GM12878 (cell line): ENCODE data around the gene PSMD4. TPM values are rescaled to one million over a fixed set of nuclear protein-coding genes. Genes with fewer than 3 reads are reported as not detected.
A peak's percentile ranks its signal among the peaks of the same experiment; 100 is the strongest.

Experiments
- ATAC-seq: fragments of 200-7000 bp; cut with Tn5 transposase; 3 replicates; pipeline ENCODE4 v1.9.1; 2020; ENCODE audit warnings: mild to moderate bottlenecking, moderate library complexity
- BruUV-seq: library from RNA; stranded (reverse); fragments of 400-500 nt; replicated peaks from 2 replicates; lab custom pipeline; 2021; lab: Mats Ljungman, UMichigan
- CTCF ChIA-PET: fragments of 300-600 bp; sonication (Branson Sonifier 250); formaldehyde crosslinking; extraction: SDS; loops from one replicate; lab custom pipeline; 2021; ENCODE audit warnings: inconsistent platforms; lab: Yijun Ruan, JAX
- POLR2A ChIA-PET: fragments of 350-600 bp; formaldehyde crosslinking; extraction: SDS; loops from one replicate; lab custom pipeline; 2021; ENCODE audit warnings: inconsistent platforms; lab: Charles Lee
- RAD21 ChIA-PET: fragments of 300-600 bp; sonication (Branson Sonifier 250); formaldehyde crosslinking; loops from one replicate; lab custom pipeline; 2023; ENCODE audit warnings: antibody characterized with exemption; ENCODE audit not compliant: unreplicated experiment; lab: Charles Lee
- SMC1A ChIA-PET: fragments of 300-600 bp; sonication (Branson Sonifier 250); formaldehyde crosslinking; loops from one replicate; lab custom pipeline; 2023; ENCODE audit not compliant: unreplicated experiment, uncharacterized antibody; lab: Charles Lee
- DNase-seq: peaks from one replicate; pipeline ENCODE4 v3.0.0-alpha.2; 2011; ENCODE audit warnings: low read depth, low spot score
- FAIRE-seq: peaks from 3 replicates; lab custom pipeline; 2011; peaks lifted over from hg19 to GRCh38; lab: Jason Lieb, UNC
- H2AFZ ChIP-seq: 2 replicates; pipeline ENCODE4 v1.6.0; 2011; ENCODE audit warnings: low read depth, low read length, control low read depth; ENCODE audit not compliant: control insufficient read depth
- H3K27ac ChIP-seq: 2 replicates; pipeline ENCODE4 v1.5.1; 2011; ENCODE audit warnings: control low read depth; ENCODE audit not compliant: control insufficient read depth, insufficient read depth
- H3K27me3 ChIP-seq, 2 experiments: replicated peaks in 1 of 2; 2 replicates each; pipeline versions ENCODE4 v1.6.0 to v1.6.1; 2011; ENCODE audit warnings: low read length in 1 of 2; ENCODE audit not compliant: control insufficient read depth in 2 of 2, insufficient read depth in 2 of 2
- H3K36me3 ChIP-seq, 2 experiments: 2 replicates each; pipeline ENCODE4 v1.5.1; 2011; ENCODE audit warnings: low read length in 1 of 2; ENCODE audit not compliant: control insufficient read depth in 2 of 2, insufficient read depth in 2 of 2
- H3K4me1 ChIP-seq: 2 replicates; pipeline ENCODE4 v1.6.1; 2011; ENCODE audit warnings: mild to moderate bottlenecking, low read length, moderate library complexity, mixed read lengths; ENCODE audit not compliant: control insufficient read depth, insufficient read depth
- H3K4me2 ChIP-seq: 2 replicates; pipeline ENCODE4 v1.6.0; 2011; ENCODE audit warnings: control low read depth; ENCODE audit not compliant: control insufficient read depth, insufficient read depth
- H3K4me3 ChIP-seq: fragments of 200-600 bp; sonication (generic); 2 replicates; pipeline ENCODE4 v1.5.1; 2016
- H3K79me2 ChIP-seq: 2 replicates; pipeline ENCODE4 v1.6.0; 2011; ENCODE audit warnings: low read length; ENCODE audit not compliant: control insufficient read depth, insufficient read depth
- H3K9ac ChIP-seq: 2 replicates; pipeline ENCODE4 v1.8.0; 2011; ENCODE audit warnings: low read length, control low read depth, mixed read lengths; ENCODE audit not compliant: control insufficient read depth, insufficient read depth
- H3K9me3 ChIP-seq: replicated peaks from 3 replicates; pipeline ENCODE4 v1.5.1; 2011; ENCODE audit warnings: mild to moderate bottlenecking, low read length; ENCODE audit not compliant: control insufficient read depth, insufficient read depth
- H4K20me1 ChIP-seq: 2 replicates; pipeline ENCODE4 v1.6.0; 2011; ENCODE audit not compliant: control insufficient read depth, insufficient read depth
- E2F4 ChIP-seq: IDR thresholded peaks from 2 replicates; pipeline ENCODE4 v1.6.1; 2012; ENCODE audit warnings: low read depth, low read length, improper control_type of control experiment
- EZH2 ChIP-seq: IDR thresholded peaks from 2 replicates; pipeline ENCODE4 v1.6.1; 2012; ENCODE audit warnings: low read depth, mild to moderate bottlenecking, control low read depth, inconsistent platforms, low read length, borderline replicate concordance; ENCODE audit not compliant: control insufficient read depth
- NR2C1 ChIP-seq: fragments of 450-650 bp; IDR thresholded peaks from 2 replicates; pipeline ENCODE4 v1.6.1; 2017; ENCODE audit warnings: antibody characterized with exemption, mild to moderate bottlenecking, moderate library complexity
- RAD21 ChIP-seq: IDR thresholded peaks from 2 replicates; pipeline ENCODE4 v1.6.1; 2011; ENCODE audit warnings: mild to moderate bottlenecking, low read depth, low read length, moderate library complexity; ENCODE audit not compliant: insufficient read depth
- RFX5 ChIP-seq: IDR thresholded peaks from 2 replicates; pipeline ENCODE4 v1.6.1; 2011; ENCODE audit warnings: low read depth, low read length, improper control_type of control experiment
- SIX5 ChIP-seq: IDR thresholded peaks from 2 replicates; pipeline ENCODE4 v1.6.1; 2011; ENCODE audit warnings: mild to moderate bottlenecking, low read depth, low read length, moderate library complexity; ENCODE audit not compliant: severe bottlenecking
- SKIL ChIP-seq: fragments of 450-650 bp; IDR thresholded peaks from 2 replicates; pipeline ENCODE4 v1.6.1; 2017; ENCODE audit warnings: mild to moderate bottlenecking, low read depth, inconsistent platforms; ENCODE audit not compliant: poor library complexity, severe bottlenecking
- ZNF24 ChIP-seq: fragments of 450-650 bp; IDR thresholded peaks from 2 replicates; pipeline ENCODE4 v1.6.1; 2017; ENCODE audit warnings: antibody characterized with exemption, mild to moderate bottlenecking
- ZNF622 ChIP-seq: fragments of 450-650 bp; IDR thresholded peaks from 2 replicates; pipeline ENCODE4 v1.6.1; 2017; ENCODE audit warnings: mild to moderate bottlenecking, inconsistent platforms
- WGBS: methylation state at CpG from one replicate; pipeline ENCODE4 v1.1.6; 2016; ENCODE audit warnings: low lambda C conversion rate; ENCODE audit not compliant: insufficient replicate concordance, insufficient coverage; ENCODE audit errors: missing lambda C conversion rate; 5-methylcytosine and 5-hydroxymethylcytosine counted together
- in situ Hi-C: fragments of 300-500 bp; cut with MboI; formaldehyde crosslinking; loops from 9 replicates; pipeline ENCODE4 v1.14.3; 2018; ENCODE audit warnings: mixed read lengths
- intact Hi-C: fragments of 100-400 bp; cut with micrococcal nuclease; formaldehyde crosslinking; loops from one replicate; pipeline ENCODE4 v1.14.2; 2022; ENCODE audit not compliant: unreplicated experiment
- polyA plus RNA-seq, 11 experiments: library from polyadenylated mRNA; depleted of rRNA in 4 of 11; unstranded in 6 of 11; stranded (reverse) in 5 of 11; fragments of >200 nt; fragmentation: Nextera tagmentation in 4 of 11; fragmentation: Illumina TruSeq in 1 of 11; extraction: Ambion mirVana in 4 of 11; extraction: Trizol in 1 of 11; gene quantifications; 1 replicate in 1 of 11; 2 replicates in 10 of 11; pipeline versions ENCODE4 v1.2.1 to v1.2.3, GENCODE V29; 2011 to 2016; ENCODE audit warnings: inconsistent platforms in 2 of 11, missing spikeins in 2 of 11, low read depth in 1 of 11
- total RNA-seq, 4 experiments: library from RNA; depleted of rRNA in 3 of 4; stranded (reverse); fragments of >200 nt in 3 of 4; fragmentation: Illumina TruSeq in 1 of 4; extraction: Trizol in 1 of 4; gene quantifications; 2 replicates each; pipeline versions ENCODE4 v1.2.1 to v1.2.3, GENCODE V29; 2013 to 2021
- TF ChIP-seq, protein P1 (sequence below): fragments of 450-650 bp; IDR thresholded peaks from 2 replicates; pipeline ENCODE4 v1.6.1; 2016; ENCODE audit warnings: mild to moderate bottlenecking

Gene PSMD4
- total and polyA plus RNA-seq, 10 of the 15 experiments (the other 5 are each of a cell fraction or from before 2014, with no cell fraction given): 129 to 281 (median 188) TPM

DNA sequence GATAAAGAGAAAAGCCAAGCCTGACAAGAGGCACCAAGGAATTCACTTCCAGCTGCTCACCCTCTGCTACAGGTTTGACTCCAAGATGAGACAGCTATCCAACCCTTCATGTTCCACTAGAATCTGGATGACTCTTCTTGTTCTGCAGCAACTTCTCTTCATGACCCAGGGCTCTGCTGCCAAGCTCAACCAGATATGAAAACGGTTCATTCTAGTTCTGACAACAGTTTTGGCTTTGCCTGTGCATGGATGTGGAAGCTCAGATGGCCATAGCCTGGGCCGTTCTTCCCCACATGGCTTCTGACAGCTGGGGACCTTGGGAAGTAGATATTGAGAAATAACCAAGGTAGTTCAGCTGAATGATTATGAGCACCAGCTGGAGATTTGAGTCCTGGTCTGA is 59.0 kb downstream of the PSMD4 start:
- peaks cover 10 to 37% of the 10 kb centered on the region in 2 experiments for H3K36me3 ChIP-seq
- POLR2A ChIA-PET: interaction anchor here (0.5 to 4.8 kb wide), 4 partner anchors 14 to 464 kb away, joined by 3 to 19 read pairs (median 6); partner anchors contain the start of gene PI4KB
- TF ChIP-seq NR2C1 (no peak), ZNF24 (no peak)
- TF ChIP-seq, all 136 proteins: peak for 0
- H3K27ac ChIP-seq: no peak overlapping the region
- H2AFZ ChIP-seq: no peak overlapping the region
- CTCF ChIA-PET: interaction anchor here (0.7 to 2.8 kb wide), 2 partner anchors 12 to 27 kb away, joined by 3 to 10 read pairs; no protein-coding TSS in a partner anchor
- no peak overlapping the region for H3K4me3 ChIP-seq
- intact Hi-C loops (no loop called here), in situ Hi-C loops (no loop called here)
- SMC1A ChIA-PET: interaction anchor here (1.1 to 2.3 kb wide), 2 partner anchors 14 to 86 kb away, joined by 3 to 12 read pairs; partner anchors contain the start of genes PI4KB and PSMB4
- no peak for DNase-seq
- H3K4me2 ChIP-seq: no peak overlapping the region
- RAD21 ChIA-PET: interaction anchor here (1.8 kb wide), 1 partner anchor 27 kb away, joined by 4 read pairs; no protein-coding TSS in a partner anchor
- 66% methylated on average over 2 of the region's 2 CpGs for WGBS
- H4K20me1 ChIP-seq: 0 out of 2 replicates have a peak, but pooled peaks cover 2% of the 10 kb centered on the region
- no peaks in the 10 kb centered on the region for H3K4me1 ChIP-seq
- no peak for FAIRE-seq
- H3K9me3 ChIP-seq: no peaks in the 10 kb centered on the region
- no peak overlapping the region for H3K9ac ChIP-seq
- H3K27me3 ChIP-seq: no peaks in the 10 kb centered on the region
- no peak for ATAC-seq
- BruUV-seq: TSS peak; percentile 6
- no peaks in the 10 kb centered on the region for H3K79me2 ChIP-seq

DNA sequence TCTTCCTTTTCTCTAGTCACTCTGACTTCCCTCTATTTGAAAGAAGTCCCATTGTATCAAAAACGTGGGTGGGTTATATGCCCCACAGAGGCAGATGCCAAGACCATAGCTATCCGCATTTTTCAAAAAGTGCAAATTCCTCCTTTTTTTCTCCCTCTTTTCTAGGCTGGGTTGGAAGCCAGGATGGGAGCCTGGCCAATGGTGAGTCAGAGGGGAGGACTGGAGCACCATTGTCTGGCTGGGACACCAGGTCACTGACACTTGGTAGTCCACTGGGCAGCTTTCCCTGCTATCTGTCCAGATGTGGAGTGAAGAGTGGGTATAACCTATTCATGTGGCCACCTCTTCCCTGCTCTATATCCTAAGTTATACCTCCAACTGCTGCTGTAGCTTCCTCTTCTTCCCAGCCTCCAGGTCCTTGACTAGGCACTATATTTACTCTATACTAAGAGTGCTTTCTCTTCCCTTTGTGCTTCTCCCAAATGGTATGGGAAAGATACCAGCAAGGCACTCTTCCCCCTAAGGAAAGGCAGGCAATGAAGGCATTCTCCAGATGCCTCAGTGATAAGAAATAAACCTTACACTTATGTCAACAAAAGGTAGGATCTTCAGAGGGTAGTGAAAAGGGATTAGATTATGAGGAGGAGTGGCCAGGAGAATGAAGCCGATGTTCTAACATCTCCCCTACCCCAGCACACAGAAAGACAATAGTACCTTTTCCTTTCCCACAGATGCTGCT is 59.8 kb downstream of the PSMD4 start:
- H3K27me3 ChIP-seq: no peaks in the 10 kb centered on the region
- no peak overlapping the region for H3K27ac ChIP-seq
- ChIA-PET CTCF (interaction anchor here (0.7 to 2.8 kb wide), 2 partner anchors 13 to 26 kb away, joined by 3 to 10 read pairs; no protein-coding TSS in a partner anchor), RAD21 (interaction anchor here (1.8 kb wide), 1 partner anchor 26 kb away, joined by 4 read pairs; no protein-coding TSS in a partner anchor), POLR2A (interaction anchor here (0.5 to 0.9 kb wide), 3 partner anchors 18 to 463 kb away, joined by 3 to 6 read pairs (median 5); no protein-coding TSS in a partner anchor), SMC1A (interaction anchor here (0.8 to 2.3 kb wide), 3 partner anchors 13 to 85 kb away, joined by 3 to 12 read pairs (median 4); partner anchors contain the start of genes PI4KB and PSMB4)
- WGBS: 68% methylated on average over 3 of the region's 3 CpGs
- no peaks in the 10 kb centered on the region for H3K4me1 ChIP-seq
- H3K9ac ChIP-seq: no peak overlapping the region
- H4K20me1 ChIP-seq: 0 out of 2 replicates have a peak, but pooled peaks cover 2% of the 10 kb centered on the region
- no peak overlapping the region for H2AFZ ChIP-seq
- ATAC-seq (no peak), FAIRE-seq (no peak), DNase-seq (no peak)
- no peak overlapping the region for H3K4me2 ChIP-seq
- in situ Hi-C loops (no loop called here), intact Hi-C loops (no loop called here)
- no TSS peak for BruUV-seq
- H3K4me3 ChIP-seq: no peak overlapping the region
- peaks cover 10 to 40% of the 10 kb centered on the region in 2 experiments for H3K36me3 ChIP-seq
- no peaks in the 10 kb centered on the region for H3K9me3 ChIP-seq
- no peaks in the 10 kb centered on the region for H3K79me2 ChIP-seq
- no peak for TF ChIP-seq SKIL
- no peak for TF ChIP-seq RFX5
- TF ChIP-seq RAD21: no peak
- no peak for TF ChIP-seq E2F4
- no peak for TF ChIP-seq SIX5
- no peak for TF ChIP-seq ZNF622
- TF ChIP-seq, protein P1, sequence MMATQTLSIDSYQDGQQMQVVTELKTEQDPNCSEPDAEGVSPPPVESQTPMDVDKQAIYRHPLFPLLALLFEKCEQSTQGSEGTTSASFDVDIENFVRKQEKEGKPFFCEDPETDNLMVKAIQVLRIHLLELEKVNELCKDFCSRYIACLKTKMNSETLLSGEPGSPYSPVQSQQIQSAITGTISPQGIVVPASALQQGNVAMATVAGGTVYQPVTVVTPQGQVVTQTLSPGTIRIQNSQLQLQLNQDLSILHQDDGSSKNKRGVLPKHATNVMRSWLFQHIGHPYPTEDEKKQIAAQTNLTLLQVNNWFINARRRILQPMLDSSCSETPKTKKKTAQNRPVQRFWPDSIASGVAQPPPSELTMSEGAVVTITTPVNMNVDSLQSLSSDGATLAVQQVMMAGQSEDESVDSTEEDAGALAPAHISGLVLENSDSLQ: no peak
- TF ChIP-seq EZH2: no peak
